ENCODE data around the gene PARL. TPM values are rescaled to one million over a fixed set of nuclear protein-coding genes. Genes with fewer than 3 reads are reported as not detected.

PARL gene
- total and polyA plus RNA-seq, 10 of the 15 experiments (the other 5 are each of a cell fraction or from before 2014, with no cell fraction given), result 49.7 to 113 (median 77.2) TPM

DNA sequence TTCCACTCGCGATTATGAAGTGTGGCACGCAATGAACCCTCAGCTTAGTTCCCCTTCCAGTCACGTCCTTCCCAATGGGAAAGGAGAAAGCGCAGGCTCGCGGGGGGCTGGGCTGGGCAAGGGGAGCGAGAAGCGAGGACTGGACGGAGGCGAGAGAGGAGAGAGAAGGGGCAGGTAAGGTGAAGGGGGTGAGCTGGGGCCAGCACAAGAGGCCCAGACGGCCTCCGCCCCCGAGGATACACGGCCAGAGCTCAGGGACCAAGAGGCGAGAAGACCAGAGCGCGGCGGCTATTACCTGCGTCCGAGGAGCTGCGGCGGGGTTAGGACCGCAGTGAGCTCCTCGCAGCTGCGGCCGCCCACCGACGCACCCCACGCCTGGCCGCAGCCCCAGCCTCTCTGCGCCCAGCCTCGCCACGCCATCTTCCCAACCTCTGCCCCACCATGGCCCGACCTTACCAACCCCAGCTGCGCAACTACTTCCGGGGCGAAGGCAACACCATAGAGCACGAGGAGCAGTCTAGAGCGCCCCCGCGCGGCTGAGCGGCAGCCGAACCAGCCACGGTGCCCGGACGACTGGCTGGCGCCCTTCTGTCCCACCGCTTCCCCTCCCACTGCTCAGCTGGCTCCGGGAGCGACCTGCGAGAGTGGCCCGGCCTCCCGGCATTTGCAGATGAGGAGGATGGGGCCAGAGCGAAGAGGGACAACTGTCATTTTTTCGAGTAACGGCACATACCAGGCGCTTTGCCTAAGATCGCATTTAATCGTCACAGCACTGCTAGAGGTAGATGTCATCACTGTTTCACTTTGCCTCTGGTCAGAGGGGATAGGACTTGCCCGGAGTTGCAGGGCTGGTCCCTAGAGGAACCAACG lies at the start of gene PARL (continued):
- TF ChIP-seq, protein P1, sequence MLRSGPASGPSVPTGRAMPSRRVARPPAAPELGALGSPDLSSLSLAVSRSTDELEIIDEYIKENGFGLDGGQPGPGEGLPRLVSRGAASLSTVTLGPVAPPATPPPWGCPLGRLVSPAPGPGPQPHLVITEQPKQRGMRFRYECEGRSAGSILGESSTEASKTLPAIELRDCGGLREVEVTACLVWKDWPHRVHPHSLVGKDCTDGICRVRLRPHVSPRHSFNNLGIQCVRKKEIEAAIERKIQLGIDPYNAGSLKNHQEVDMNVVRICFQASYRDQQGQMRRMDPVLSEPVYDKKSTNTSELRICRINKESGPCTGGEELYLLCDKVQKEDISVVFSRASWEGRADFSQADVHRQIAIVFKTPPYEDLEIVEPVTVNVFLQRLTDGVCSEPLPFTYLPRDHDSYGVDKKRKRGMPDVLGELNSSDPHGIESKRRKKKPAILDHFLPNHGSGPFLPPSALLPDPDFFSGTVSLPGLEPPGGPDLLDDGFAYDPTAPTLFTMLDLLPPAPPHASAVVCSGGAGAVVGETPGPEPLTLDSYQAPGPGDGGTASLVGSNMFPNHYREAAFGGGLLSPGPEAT (IDR thresholded peaks at IDR 0.05; ENCODE audit: low read depth), result peak; percentile 83
- TF ChIP-seq, protein P2, sequence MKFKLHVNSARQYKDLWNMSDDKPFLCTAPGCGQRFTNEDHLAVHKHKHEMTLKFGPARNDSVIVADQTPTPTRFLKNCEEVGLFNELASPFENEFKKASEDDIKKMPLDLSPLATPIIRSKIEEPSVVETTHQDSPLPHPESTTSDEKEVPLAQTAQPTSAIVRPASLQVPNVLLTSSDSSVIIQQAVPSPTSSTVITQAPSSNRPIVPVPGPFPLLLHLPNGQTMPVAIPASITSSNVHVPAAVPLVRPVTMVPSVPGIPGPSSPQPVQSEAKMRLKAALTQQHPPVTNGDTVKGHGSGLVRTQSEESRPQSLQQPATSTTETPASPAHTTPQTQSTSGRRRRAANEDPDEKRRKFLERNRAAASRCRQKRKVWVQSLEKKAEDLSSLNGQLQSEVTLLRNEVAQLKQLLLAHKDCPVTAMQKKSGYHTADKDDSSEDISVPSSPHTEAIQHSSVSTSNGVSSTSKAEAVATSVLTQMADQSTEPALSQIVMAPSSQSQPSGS (IDR thresholded peaks at IDR 0.05; ENCODE audit: low read length), result no peak
- TF ChIP-seq SRF (IDR thresholded peaks at IDR 0.05; ENCODE audit: low read depth in 2 of 2, low read length in 2 of 2) (0 out of 4 replicates have a peak, but pooled peaks of 1 of the 2 experiments have one; percentile 8), ZNF217 (IDR thresholded peaks at IDR 0.05) (0 out of 2 replicates have a peak, but pooled peaks have one; percentile 29), HDGF (IDR thresholded peaks at IDR 0.05) (0 out of 2 replicates have a peak, but pooled peaks have one; percentile 82), NR2F1 (conservative IDR thresholded peaks at IDR 0.05) (peak; percentile 98), ESRRA (IDR thresholded peaks at IDR 0.05; ENCODE audit: low read length) (peak; percentile 89; the same call in 1 of the 2 replicates), EGR1 (IDR thresholded peaks at IDR 0.05; ENCODE audit: borderline replicate concordance in 1 of 2, low read depth in 2 of 2, low read length in 2 of 2) (peak; percentile 49 to 51; a peak in 1 of 3 replicates), HDAC6 (IDR thresholded peaks at IDR 0.05; ENCODE audit: unreplicated experiment) (no peak), PAX8 (IDR thresholded peaks at IDR 0.05) (no peak), FOXM1 (IDR thresholded peaks at IDR 0.05; ENCODE audit: low read depth, low read length) (no peak; the same call in 1 of the 2 replicates), EP300 (IDR thresholded peaks at IDR 0.05; ENCODE audit: borderline replicate concordance in 1 of 2, control insufficient read depth in 1 of 2, low read depth in 2 of 2, low read length in 2 of 2) (no peak), BHLHE40 (IDR thresholded peaks at IDR 0.05; ENCODE audit: borderline replicate concordance in 1 of 2, low read depth in 2 of 2, low read length in 1 of 2) (peak; percentile 56 to 76; a peak in 3 of 4 replicates), GATAD2B (conservative IDR thresholded peaks at IDR 0.05; ENCODE audit: low read depth) (peak; percentile 75)
- TF ChIP-seq, protein P3, sequence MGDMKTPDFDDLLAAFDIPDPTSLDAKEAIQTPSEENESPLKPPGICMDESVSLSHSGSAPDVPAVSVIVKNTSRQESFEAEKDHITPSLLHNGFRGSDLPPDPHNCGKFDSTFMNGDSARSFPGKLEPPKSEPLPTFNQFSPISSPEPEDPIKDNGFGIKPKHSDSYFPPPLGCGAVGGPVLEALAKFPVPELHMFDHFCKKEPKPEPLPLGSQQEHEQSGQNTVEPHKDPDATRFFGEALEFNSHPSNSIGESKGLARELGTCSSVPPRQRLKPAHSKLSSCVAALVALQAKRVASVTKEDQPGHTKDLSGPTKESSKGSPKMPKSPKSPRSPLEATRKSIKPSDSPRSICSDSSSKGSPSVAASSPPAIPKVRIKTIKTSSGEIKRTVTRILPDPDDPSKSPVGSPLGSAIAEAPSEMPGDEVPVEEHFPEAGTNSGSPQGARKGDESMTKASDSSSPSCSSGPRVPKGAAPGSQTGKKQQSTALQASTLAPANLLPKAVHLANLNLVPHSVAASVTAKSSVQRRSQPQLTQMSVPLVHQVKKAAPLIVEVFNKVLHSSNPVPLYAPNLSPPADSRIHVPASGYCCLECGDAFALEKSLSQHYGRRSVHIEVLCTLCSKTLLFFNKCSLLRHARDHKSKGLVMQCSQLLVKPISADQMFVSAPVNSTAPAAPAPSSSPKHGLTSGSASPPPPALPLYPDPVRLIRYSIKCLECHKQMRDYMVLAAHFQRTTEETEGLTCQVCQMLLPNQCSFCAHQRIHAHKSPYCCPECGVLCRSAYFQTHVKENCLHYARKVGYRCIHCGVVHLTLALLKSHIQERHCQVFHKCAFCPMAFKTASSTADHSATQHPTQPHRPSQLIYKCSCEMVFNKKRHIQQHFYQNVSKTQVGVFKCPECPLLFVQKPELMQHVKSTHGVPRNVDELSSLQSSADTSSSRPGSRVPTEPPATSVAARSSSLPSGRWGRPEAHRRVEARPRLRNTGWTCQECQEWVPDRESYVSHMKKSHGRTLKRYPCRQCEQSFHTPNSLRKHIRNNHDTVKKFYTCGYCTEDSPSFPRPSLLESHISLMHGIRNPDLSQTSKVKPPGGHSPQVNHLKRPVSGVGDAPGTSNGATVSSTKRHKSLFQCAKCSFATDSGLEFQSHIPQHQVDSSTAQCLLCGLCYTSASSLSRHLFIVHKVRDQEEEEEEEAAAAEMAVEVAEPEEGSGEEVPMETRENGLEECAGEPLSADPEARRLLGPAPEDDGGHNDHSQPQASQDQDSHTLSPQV (IDR thresholded peaks at IDR 0.05), result peak; percentile 84
- TF ChIP-seq, protein P4, sequence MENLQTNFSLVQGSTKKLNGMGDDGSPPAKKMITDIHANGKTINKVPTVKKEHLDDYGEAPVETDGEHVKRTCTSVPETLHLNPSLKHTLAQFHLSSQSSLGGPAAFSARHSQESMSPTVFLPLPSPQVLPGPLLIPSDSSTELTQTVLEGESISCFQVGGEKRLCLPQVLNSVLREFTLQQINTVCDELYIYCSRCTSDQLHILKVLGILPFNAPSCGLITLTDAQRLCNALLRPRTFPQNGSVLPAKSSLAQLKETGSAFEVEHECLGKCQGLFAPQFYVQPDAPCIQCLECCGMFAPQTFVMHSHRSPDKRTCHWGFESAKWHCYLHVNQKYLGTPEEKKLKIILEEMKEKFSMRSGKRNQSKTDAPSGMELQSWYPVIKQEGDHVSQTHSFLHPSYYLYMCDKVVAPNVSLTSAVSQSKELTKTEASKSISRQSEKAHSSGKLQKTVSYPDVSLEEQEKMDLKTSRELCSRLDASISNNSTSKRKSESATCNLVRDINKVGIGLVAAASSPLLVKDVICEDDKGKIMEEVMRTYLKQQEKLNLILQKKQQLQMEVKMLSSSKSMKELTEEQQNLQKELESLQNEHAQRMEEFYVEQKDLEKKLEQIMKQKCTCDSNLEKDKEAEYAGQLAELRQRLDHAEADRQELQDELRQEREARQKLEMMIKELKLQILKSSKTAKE (IDR thresholded peaks at IDR 0.05; ENCODE audit: low read depth, poor library complexity, severe bottlenecking), result no peak
